ENCODE measurements around the gene CD79B. TPM values are rescaled to one million over a fixed set of nuclear protein-coding genes. Genes with fewer than 3 reads are reported as not detected.

The CD79B gene
- polyA plus RNA-seq, 1 of the 3 experiments (the other 2 are of a cell fraction) = 0.10 TPM

- no peak for TF ChIP-seq GABPA (IDR thresholded peaks at IDR 0.05; ENCODE audit: low read depth)
- no peak for TF ChIP-seq RXRA (IDR thresholded peaks at IDR 0.05; ENCODE audit: borderline replicate concordance, low read depth)
- TF ChIP-seq GATA2 (CRISPR knock-in tag; IDR thresholded peaks at IDR 0.05) = no peak
- TF ChIP-seq MEF2A (IDR thresholded peaks at IDR 0.05; ENCODE audit: borderline replicate concordance, low read depth) = no peak
- TF ChIP-seq FOXM1 (IDR thresholded peaks at IDR 0.05; ENCODE audit: low read depth) = no peak
- no peak for TF ChIP-seq NRF1 (IDR thresholded peaks at IDR 0.05; ENCODE audit: low read depth, low read length)
- no peak for TF ChIP-seq TAF1 (IDR thresholded peaks at IDR 0.05; ENCODE audit: borderline replicate concordance, low read depth, low read length)
- TF ChIP-seq RFX5 (IDR thresholded peaks at IDR 0.05; ENCODE audit: low read length) = no peak
- TF ChIP-seq FOXJ3 (CRISPR knock-in tag; IDR thresholded peaks at IDR 0.05) = no peak
- TF ChIP-seq, protein P1, sequence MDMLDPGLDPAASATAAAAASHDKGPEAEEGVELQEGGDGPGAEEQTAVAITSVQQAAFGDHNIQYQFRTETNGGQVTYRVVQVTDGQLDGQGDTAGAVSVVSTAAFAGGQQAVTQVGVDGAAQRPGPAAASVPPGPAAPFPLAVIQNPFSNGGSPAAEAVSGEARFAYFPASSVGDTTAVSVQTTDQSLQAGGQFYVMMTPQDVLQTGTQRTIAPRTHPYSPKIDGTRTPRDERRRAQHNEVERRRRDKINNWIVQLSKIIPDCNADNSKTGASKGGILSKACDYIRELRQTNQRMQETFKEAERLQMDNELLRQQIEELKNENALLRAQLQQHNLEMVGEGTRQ (IDR thresholded peaks at IDR 0.05; ENCODE audit: borderline replicate concordance, low read depth, low read length) = no peak
- no peak for TF ChIP-seq FOSL2 (IDR thresholded peaks at IDR 0.05; ENCODE audit: borderline replicate concordance, low read depth)
- no peak for TF ChIP-seq SIN3A (IDR thresholded peaks at IDR 0.05; ENCODE audit: borderline replicate concordance, low read depth, low read length)
- H3K9ac ChIP-seq = no peak overlapping the region
- 79% methylated on average over 3 of the region's 3 CpGs for WGBS (ENCODE audit: low lambda C conversion rate)
- no peak overlapping the region for H2AFZ ChIP-seq (ENCODE audit: low read depth)
- no peak overlapping the region for H3K4me3 ChIP-seq (ENCODE audit: low read depth in 2 of 2, low read length in 1 of 2)
- no peaks in the 10 kb centered on the region for H3K36me3 ChIP-seq (replicated peaks in 1 of 2; ENCODE audit: control insufficient read depth in 1 of 2, insufficient read depth in 2 of 2, low read length in 1 of 2)
- ChIA-PET POLR2A (interaction anchor here (0.5 to 1.0 kb wide), 2 partner anchors 8 to 306 kb away, joined by 3 read pairs; no protein-coding TSS in a partner anchor), CTCF (interaction anchor here (1.0 to 7.8 kb wide), 10 partner anchors 11 to 306 kb away, joined by 3 to 56 read pairs (median 6); partner anchors contain the start of genes CSHL1 and GH1)
- no peak overlapping the region for H3K27ac ChIP-seq (ENCODE audit: low read depth in 2 of 2, low read length in 1 of 2)
- H3K79me2 ChIP-seq (ENCODE audit: insufficient read depth) = no peaks in the 10 kb centered on the region
- peaks cover 12% of the 10 kb centered on the region in 2 experiments; a peak in 3 of 4 replicates for H3K4me1 ChIP-seq (ENCODE audit: control insufficient read depth in 1 of 2, insufficient read depth in 2 of 2, low read depth in 1 of 2, low read length in 1 of 2)
- no peaks in the 10 kb centered on the region for H3K9me3 ChIP-seq
- H3K27me3 ChIP-seq (ENCODE audit: insufficient read depth) = no peaks in the 10 kb centered on the region
- H4K20me1 ChIP-seq (ENCODE audit: insufficient read depth) = no peaks in the 10 kb centered on the region
- no peak overlapping the region for H3K4me2 ChIP-seq
- no peak for DNase-seq
- H3F3A ChIP-seq (replicated peaks; ENCODE audit: insufficient read depth) = no peaks in the 10 kb centered on the region
- H3K9me2 ChIP-seq = no peaks in the 10 kb centered on the region
Measured at GRCh38 chr17:63976702-63977101, 44.6 kb upstream of the CD79B start.

DNA sequence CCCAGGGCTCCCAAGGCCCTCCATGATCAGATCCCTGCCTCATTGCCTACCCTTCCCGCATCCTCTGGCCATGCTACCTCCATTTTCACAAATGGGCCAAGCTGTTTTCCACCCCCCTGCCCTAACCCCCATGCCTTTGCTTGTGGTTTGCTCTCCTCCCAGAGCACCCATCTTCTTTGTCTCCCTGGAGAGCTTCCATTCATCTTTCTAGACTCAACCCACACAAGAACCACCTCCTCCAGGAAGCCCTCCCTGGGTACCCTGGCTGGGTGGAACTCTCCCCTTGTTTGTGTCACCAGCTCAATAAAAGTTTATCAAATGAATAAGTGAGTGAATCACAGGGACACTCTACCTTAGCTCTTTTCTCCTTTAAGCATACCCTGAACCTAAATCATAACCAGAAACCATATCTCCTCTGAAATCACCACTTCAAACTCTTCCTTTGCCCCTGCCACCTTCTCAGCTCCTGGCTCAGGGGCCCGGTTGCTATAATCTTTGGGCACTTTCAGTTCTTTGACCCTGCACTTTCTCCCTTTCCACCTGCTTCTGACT lies 43.5 kb upstream of the CD79B start:
- H3K9ac ChIP-seq = no peak overlapping the region
- H3K36me3 ChIP-seq (replicated peaks in 1 of 2; ENCODE audit: control insufficient read depth in 1 of 2, insufficient read depth in 2 of 2, low read length in 1 of 2) = no peaks in the 10 kb centered on the region
- H3K27me3 ChIP-seq (ENCODE audit: insufficient read depth) = no peaks in the 10 kb centered on the region
- ChIA-PET POLR2A (interaction anchor here (0.6 to 1.0 kb wide), 2 partner anchors 9 to 170 kb away, joined by 3 to 4 read pairs; no protein-coding TSS in a partner anchor), CTCF (interaction anchor here (1.0 to 7.8 kb wide), 11 partner anchors 9 to 445 kb away, joined by 3 to 56 read pairs (median 6); partner anchors contain the start of genes CSHL1 and GH1)
- no peak overlapping the region for H3K27ac ChIP-seq (ENCODE audit: low read depth in 2 of 2, low read length in 1 of 2)
- H3K4me1 ChIP-seq (ENCODE audit: control insufficient read depth in 1 of 2, insufficient read depth in 2 of 2, low read depth in 1 of 2, low read length in 1 of 2) = peaks cover 12% of the 10 kb centered on the region in 2 experiments; a peak in 3 of 4 replicates
- H2AFZ ChIP-seq (ENCODE audit: low read depth) = no peak overlapping the region
- H3K4me2 ChIP-seq = no peak overlapping the region
- no peak overlapping the region for H3K4me3 ChIP-seq (ENCODE audit: low read depth in 2 of 2, low read length in 1 of 2)
- DNase-seq = no peak
- no peaks in the 10 kb centered on the region for H4K20me1 ChIP-seq (ENCODE audit: insufficient read depth)
- no peaks in the 10 kb centered on the region for H3K9me3 ChIP-seq
- H3K79me2 ChIP-seq (ENCODE audit: insufficient read depth) = no peaks in the 10 kb centered on the region
- no peaks in the 10 kb centered on the region for H3K9me2 ChIP-seq
- 60% methylated on average over 2 of the region's 2 CpGs for WGBS (ENCODE audit: low lambda C conversion rate)
- H3F3A ChIP-seq (replicated peaks; ENCODE audit: insufficient read depth) = no peaks in the 10 kb centered on the region
- TF ChIP-seq EZH2phosphoT487 (IDR thresholded peaks at IDR 0.05; ENCODE audit: borderline replicate concordance, low read depth) (no peak), YY1 (IDR thresholded peaks at IDR 0.05; ENCODE audit: low read depth) (no peak), TCF12 (IDR thresholded peaks at IDR 0.05) (no peak), NRF1 (IDR thresholded peaks at IDR 0.05; ENCODE audit: low read depth, low read length) (no peak), FOSL2 (IDR thresholded peaks at IDR 0.05; ENCODE audit: borderline replicate concordance, low read depth) (no peak), MXI1 (IDR thresholded peaks at IDR 0.05; ENCODE audit: low read depth, low read length) (no peak), USF1 (IDR thresholded peaks at IDR 0.05; ENCODE audit: borderline replicate concordance, low read depth) (no peak), PBX3 (IDR thresholded peaks at IDR 0.05) (no peak), POLR2AphosphoS5 (IDR thresholded peaks at IDR 0.05; ENCODE audit: low read depth, low read length) (no peak), MAX (IDR thresholded peaks at IDR 0.05; ENCODE audit: low read depth) (no peak)
- TF ChIP-seq, protein P2, sequence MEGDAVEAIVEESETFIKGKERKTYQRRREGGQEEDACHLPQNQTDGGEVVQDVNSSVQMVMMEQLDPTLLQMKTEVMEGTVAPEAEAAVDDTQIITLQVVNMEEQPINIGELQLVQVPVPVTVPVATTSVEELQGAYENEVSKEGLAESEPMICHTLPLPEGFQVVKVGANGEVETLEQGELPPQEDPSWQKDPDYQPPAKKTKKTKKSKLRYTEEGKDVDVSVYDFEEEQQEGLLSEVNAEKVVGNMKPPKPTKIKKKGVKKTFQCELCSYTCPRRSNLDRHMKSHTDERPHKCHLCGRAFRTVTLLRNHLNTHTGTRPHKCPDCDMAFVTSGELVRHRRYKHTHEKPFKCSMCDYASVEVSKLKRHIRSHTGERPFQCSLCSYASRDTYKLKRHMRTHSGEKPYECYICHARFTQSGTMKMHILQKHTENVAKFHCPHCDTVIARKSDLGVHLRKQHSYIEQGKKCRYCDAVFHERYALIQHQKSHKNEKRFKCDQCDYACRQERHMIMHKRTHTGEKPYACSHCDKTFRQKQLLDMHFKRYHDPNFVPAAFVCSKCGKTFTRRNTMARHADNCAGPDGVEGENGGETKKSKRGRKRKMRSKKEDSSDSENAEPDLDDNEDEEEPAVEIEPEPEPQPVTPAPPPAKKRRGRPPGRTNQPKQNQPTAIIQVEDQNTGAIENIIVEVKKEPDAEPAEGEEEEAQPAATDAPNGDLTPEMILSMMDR (IDR thresholded peaks at IDR 0.05) = no peak
- TF ChIP-seq, protein P1 (IDR thresholded peaks at IDR 0.05; ENCODE audit: borderline replicate concordance, low read depth, low read length) = no peak
